KOPT-K1 (cell line): Measurements from ENCODE around the gene OLFML3.
A peak's percentile ranks its signal among the peaks of the same experiment; 100 is the strongest.
"Not testable (repeated sequence)": the region's sequence is repeated elsewhere in the genome, so short reads cannot be mapped to it uniquely, and the experiment has no call there.

ENCODE experiments used
- H3K27ac ChIP-seq: fragments of 200-600 bp; sonication (generic); 2 replicates; pipeline ENCODE4 v1.5.1; 2016; ENCODE audit warnings: antibody characterized with exemption, mild to moderate bottlenecking, low read depth, low read length; ENCODE audit not compliant: poor library complexity, severe bottlenecking
- H3K36me3 ChIP-seq: fragments of 200-600 bp; sonication (generic); 2 replicates; pipeline ENCODE4 v1.5.1; 2017; ENCODE audit warnings: antibody characterized with exemption, mild to moderate bottlenecking, low read length, moderate library complexity; ENCODE audit not compliant: insufficient read depth
- H3K9me3 ChIP-seq: fragments of 200-600 bp; sonication (generic); 2 replicates; pipeline ENCODE4 v1.5.1; 2017; ENCODE audit warnings: antibody characterized with exemption, low read length, mild to moderate bottlenecking; ENCODE audit not compliant: insufficient read depth, poor library complexity, severe bottlenecking

OLFML3 gene

DNA sequence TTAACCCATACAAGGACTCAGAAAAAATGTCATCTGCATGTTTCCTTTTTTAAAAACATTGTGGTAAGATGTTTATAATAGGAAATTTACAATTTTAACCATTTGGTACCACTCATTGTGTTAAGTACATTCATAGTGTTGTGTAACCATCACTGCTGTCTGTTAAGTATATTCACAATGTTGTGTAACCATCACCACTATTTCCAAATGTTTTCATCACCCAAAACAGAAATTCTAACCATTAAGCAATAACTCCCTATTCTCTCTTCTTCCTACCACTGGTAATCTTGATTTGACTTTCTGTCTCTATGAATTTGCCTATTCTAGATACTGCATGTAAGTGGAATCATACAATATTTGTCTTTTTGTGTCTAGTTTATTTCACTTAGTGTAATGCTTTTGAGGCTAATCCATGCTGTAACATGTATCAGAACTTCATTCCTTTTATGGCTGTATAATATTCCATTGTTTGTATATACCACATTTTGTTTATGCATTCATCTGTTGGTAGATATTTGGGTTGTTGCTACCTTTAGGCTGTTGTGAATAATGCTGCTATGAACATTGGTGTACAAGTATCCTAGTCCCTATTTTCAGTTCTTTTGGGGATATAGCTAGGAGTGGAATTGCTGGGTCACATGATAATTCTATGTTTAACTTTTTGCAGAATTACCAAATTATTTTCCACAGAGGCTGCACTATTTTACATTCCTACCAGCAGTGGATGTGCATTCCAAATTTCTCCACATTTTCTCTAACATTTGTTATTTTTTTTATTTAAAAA lies 36.1 kb upstream of the OLFML3 start:
- Histone ChIP-seq H3K36me3 (peaks cover 48% of the 10 kb centered on the region), H3K9me3 (peaks cover 8% of the 10 kb centered on the region), H3K27ac (no peak overlapping the region)

DNA sequence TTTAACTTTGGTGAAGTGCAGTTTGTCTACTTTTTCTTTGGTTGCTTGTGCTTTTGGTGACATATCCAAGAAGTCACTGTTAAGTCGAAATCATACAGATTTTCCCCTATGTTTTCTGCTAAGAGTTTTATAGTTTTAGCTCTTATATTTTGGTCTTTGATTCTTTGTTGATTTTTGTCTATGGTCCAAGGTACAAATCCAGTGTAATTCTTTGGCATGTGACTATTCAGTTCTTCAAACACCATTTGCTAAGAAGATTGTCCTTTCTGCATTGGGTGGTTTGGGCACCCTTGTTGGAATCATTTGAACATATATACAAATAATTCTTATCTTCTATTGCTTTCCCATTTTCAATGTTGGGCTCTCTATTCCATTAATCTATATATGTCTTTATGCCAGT lies 33.9 kb upstream of the OLFML3 start:
- peaks cover 57% of the 10 kb centered on the region for H3K36me3 ChIP-seq
- H3K27ac ChIP-seq: peak overlapping the region; percentile 17

DNA sequence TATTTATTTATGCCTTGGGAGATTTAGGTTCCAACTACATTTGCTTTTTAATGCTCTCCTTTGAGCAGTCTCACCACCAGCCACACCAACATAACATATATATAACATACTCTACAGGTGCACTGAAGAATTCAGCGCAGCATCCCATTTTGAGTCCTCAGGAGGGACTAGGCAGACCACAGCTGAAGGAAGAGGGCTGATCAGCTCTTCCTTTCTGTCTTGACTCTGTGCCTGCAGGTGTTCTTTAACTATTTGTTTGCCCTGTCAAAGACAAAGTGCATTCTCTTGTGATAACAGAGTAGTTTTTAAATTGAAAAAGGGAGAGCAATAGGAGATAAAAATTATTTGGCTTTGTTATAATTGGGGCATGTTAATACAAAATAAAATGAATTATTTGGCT lies 33.2 kb upstream of the OLFML3 start:
- peak overlapping the region; percentile 17 for H3K27ac ChIP-seq
- H3K36me3 ChIP-seq: peaks cover 56% of the 10 kb centered on the region
- H3K9me3 ChIP-seq: peaks cover 8% of the 10 kb centered on the region

More for the DNA sequence above, 33.9 kb upstream of the OLFML3 start:
- H3K9me3 ChIP-seq: peaks cover 8% of the 10 kb centered on the region

DNA sequence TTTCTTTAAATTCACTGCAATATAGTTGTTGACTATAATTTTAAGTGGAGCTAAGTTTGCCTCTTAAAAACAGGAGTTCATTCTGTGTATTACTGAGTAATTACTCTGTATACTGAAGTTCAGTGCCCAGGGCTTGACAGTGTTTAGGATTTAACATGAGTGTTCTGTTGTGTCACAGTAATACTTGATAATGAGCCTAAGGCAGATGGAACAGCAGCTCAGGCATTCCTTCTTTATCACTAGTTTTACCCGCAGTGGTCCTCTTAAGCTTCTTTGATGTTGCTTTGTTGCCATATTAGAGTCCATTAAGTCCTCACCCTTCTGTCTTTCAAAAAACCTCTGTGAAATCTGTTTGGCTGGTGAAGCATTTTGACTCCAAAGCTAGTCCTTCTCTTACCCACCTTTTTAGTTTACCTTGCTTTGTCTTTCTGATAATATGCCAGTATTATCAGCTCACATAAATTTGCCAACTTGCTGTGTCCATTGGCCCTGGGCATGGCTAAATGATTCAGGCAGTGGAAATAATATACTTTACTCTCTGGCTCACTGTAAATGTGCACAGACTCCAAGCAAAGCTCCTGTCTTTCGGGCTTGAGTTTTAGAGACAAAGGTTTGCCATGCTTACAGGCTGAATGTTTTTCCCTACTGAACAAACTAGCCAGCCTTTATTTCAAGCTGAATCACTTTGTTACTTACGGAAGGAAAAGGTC lies 32.4 kb upstream of the OLFML3 start:
- H3K36me3 ChIP-seq: peaks cover 59% of the 10 kb centered on the region
- H3K9me3 ChIP-seq: peaks cover 8% of the 10 kb centered on the region
- peak overlapping the region; percentile 53 for H3K27ac ChIP-seq

GRCh38 chr1:113947388-113948107 lies 31.7 kb upstream of the OLFML3 start:
- Histone ChIP-seq H3K27ac (peak overlapping the region; percentile 53), H3K9me3 (peaks cover 8% of the 10 kb centered on the region)

GRCh38 chr1:113948151-113948550 lies 31.1 kb upstream of the OLFML3 start:
- Histone ChIP-seq H3K27ac (peak overlapping the region; percentile 53), H3K36me3 (peaks cover 55% of the 10 kb centered on the region)
- not testable (repeated sequence) for H3K9me3 ChIP-seq

More at GRCh38 chr1:113947388-113948107, 31.7 kb upstream of the OLFML3 start:
- peaks cover 56% of the 10 kb centered on the region for H3K36me3 ChIP-seq

GRCh38 chr1:113949007-113949406 lies 30.3 kb upstream of the OLFML3 start:
- Histone ChIP-seq H3K27ac (no peak overlapping the region), H3K9me3 (peaks cover 8% of the 10 kb centered on the region), H3K36me3 (peaks cover 55% of the 10 kb centered on the region)

DNA sequence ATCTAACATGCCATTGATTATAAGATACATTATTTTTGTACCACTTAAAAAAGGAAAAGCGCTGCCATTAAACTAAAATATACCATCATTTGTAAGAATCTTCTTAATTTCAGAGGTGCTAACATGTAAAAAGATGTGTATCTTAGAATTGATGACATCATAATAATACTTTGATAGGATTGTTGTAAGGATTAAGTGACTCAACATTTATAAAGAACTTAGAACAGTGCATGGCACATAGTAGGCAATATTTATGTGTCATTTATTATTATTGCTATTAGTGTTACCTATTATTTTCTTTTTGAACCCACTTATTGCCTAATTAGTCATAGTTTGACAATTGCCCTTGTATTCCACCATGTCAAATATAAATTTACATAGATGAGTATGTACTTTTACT lies 28.4 kb upstream of the OLFML3 start:
- H3K36me3 ChIP-seq: peaks cover 61% of the 10 kb centered on the region

DNA sequence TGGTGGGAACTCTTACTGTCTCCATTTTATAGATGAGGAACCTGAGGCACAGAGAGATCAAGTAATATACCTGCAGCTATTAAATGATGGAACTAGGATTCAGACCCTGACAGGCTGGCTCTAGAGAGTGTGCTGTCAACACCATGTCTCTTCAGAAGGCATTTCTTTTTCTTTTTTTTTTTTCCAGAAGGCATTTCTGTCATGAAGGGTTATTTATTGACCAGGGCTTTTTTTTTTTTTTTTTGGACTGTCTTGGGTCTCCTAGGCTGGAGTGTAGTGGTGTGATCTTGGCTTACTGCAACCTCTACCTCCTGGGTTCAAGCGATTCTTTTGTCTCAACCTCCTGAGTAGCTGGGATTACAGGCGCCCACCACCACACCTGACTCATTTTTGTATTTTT lies 27.6 kb upstream of the OLFML3 start:
- Histone ChIP-seq H3K27ac (no peak overlapping the region), H3K36me3 (peaks cover 70% of the 10 kb centered on the region), H3K9me3 (no peaks in the 10 kb centered on the region)

More for the DNA sequence above, 28.4 kb upstream of the OLFML3 start:
- Histone ChIP-seq H3K27ac (no peak overlapping the region), H3K9me3 (no peaks in the 10 kb centered on the region)

- Histone ChIP-seq H3K9me3 (no peaks in the 10 kb centered on the region), H3K27ac (no peak overlapping the region), H3K36me3 (peaks cover 99% of the 10 kb centered on the region)
Observed at GRCh38 chr1:113957984-113958383, 21.3 kb upstream of the OLFML3 start.

DNA sequence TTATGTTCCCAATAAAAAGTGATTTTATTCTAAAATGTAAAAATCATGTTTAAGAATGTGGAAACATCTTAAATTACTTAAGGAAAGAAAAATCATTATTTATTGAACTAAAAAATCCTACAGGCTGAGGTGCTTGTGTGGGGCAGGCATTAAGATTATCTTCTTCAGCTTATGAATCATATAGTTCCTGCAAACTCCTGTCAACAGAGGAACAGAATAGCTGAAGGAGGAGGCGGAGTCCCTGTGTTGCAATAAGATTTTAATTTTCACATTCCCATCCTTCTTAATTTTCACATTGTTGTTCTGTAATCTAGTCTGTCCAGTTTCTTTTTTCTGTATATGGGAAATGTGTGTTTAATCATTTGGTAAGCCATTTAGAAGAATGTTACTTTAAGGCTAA lies 20.6 kb upstream of the OLFML3 start:
- Histone ChIP-seq H3K36me3 (peaks cover 99% of the 10 kb centered on the region), H3K9me3 (no peaks in the 10 kb centered on the region), H3K27ac (no peak overlapping the region)

- Histone ChIP-seq H3K36me3 (peaks cover 99% of the 10 kb centered on the region), H3K27ac (no peak overlapping the region), H3K9me3 (no peaks in the 10 kb centered on the region)
Observed at GRCh38 chr1:113963281-113963906, 15.9 kb upstream of the OLFML3 start.

GRCh38 chr1:113965703-113966412 lies 13.4 kb upstream of the OLFML3 start:
- Histone ChIP-seq H3K27ac (no peak overlapping the region), H3K9me3 (no peaks in the 10 kb centered on the region), H3K36me3 (peaks cover 99% of the 10 kb centered on the region)

GRCh38 chr1:113972954-113973353 lies 6.3 kb upstream of the OLFML3 start:
- H3K9me3 ChIP-seq: no peaks in the 10 kb centered on the region
- peaks cover 87% of the 10 kb centered on the region for H3K36me3 ChIP-seq
- no peak overlapping the region for H3K27ac ChIP-seq
